ENCODE measurements around the gene RIOX2. TPM values are rescaled to one million over a fixed set of nuclear protein-coding genes. Genes with fewer than 3 reads are reported as not detected.

The RIOX2 gene
- total RNA-seq, 4 donors from 2014 or later, result 19.5 to 24.2 (median 21.7) TPM

GRCh38 chr3:97992547-97993173 lies 20.4 kb upstream of the RIOX2 start:
- Histone ChIP-seq H3K27ac (replicated peaks in 1 of 4) (no peak overlapping the region), H3K27me3 (no peaks in the 10 kb centered on the region), H3K4me1 (peaks cover 0 to 5% (median 0%) of the 10 kb centered on the region in 4 donors), H3K4me3 (no peak overlapping the region), H3K9me3 (no peaks in the 10 kb centered on the region), H3K36me3 (no peaks in the 10 kb centered on the region)
- WGBS, result 93% methylated on average over 2 of the region's 2 CpGs
- TF ChIP-seq, protein P1, sequence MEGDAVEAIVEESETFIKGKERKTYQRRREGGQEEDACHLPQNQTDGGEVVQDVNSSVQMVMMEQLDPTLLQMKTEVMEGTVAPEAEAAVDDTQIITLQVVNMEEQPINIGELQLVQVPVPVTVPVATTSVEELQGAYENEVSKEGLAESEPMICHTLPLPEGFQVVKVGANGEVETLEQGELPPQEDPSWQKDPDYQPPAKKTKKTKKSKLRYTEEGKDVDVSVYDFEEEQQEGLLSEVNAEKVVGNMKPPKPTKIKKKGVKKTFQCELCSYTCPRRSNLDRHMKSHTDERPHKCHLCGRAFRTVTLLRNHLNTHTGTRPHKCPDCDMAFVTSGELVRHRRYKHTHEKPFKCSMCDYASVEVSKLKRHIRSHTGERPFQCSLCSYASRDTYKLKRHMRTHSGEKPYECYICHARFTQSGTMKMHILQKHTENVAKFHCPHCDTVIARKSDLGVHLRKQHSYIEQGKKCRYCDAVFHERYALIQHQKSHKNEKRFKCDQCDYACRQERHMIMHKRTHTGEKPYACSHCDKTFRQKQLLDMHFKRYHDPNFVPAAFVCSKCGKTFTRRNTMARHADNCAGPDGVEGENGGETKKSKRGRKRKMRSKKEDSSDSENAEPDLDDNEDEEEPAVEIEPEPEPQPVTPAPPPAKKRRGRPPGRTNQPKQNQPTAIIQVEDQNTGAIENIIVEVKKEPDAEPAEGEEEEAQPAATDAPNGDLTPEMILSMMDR (IDR thresholded peaks at IDR 0.05), result no peak
- TF ChIP-seq POLR2AphosphoS5 (IDR thresholded peaks at IDR 0.05) (no peak), EP300 (IDR thresholded peaks at IDR 0.05) (no peak), POLR2A (IDR thresholded peaks at IDR 0.05; ENCODE audit: low read depth) (no peak)
- intact Hi-C loops (cut with DNase I), result no loop called here
- DNase-seq (ENCODE audit: extremely low spot score), result no peak

DNA sequence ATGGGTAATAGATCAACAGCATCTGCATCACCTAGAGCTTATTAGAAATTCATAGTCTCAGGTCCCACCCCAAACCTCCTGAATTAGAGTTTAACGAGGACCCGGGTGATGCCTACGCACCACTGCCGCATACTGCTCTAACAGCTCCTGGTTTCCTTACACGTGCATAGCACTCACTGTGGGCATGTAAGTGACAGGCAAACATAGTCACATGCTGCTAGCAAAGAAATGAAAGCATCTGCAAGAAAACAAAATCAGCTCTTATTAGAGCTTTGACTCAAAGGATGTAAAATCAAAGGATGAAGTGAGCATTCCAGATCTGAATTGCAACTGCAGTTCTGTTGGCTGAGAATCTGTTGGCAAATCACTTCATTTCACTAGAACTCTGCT lies 19.1 kb upstream of the RIOX2 start:
- intact Hi-C loops (cut with DNase I), result no loop called here
- H3K27me3 ChIP-seq, result no peaks in the 10 kb centered on the region
- TF ChIP-seq, protein P1 (IDR thresholded peaks at IDR 0.05), result no peak
- TF ChIP-seq POLR2AphosphoS5 (IDR thresholded peaks at IDR 0.05) (no peak), EP300 (IDR thresholded peaks at IDR 0.05) (no peak), POLR2A (IDR thresholded peaks at IDR 0.05; ENCODE audit: low read depth) (no peak)
- H3K36me3 ChIP-seq, result no peaks in the 10 kb centered on the region
- H3K9me3 ChIP-seq, result no peaks in the 10 kb centered on the region
- DNase-seq (ENCODE audit: extremely low spot score), result no peak
- WGBS, result 66% methylated on average over 5 of the region's 5 CpGs
- no peak overlapping the region for H3K4me3 ChIP-seq
- peaks cover 0 to 5% (median 0%) of the 10 kb centered on the region in 4 donors for H3K4me1 ChIP-seq
- no peak overlapping the region for H3K27ac ChIP-seq (replicated peaks in 1 of 4)

GRCh38 chr3:97990624-97991292 lies 18.5 kb upstream of the RIOX2 start:
- DNase-seq (ENCODE audit: extremely low spot score), result no peak
- no peak for TF ChIP-seq POLR2A (IDR thresholded peaks at IDR 0.05; ENCODE audit: low read depth)
- no peak for TF ChIP-seq EP300 (IDR thresholded peaks at IDR 0.05)
- TF ChIP-seq, protein P1 (IDR thresholded peaks at IDR 0.05), result no peak
- TF ChIP-seq POLR2AphosphoS5 (IDR thresholded peaks at IDR 0.05), result no peak
- Histone ChIP-seq H3K27me3 (no peaks in the 10 kb centered on the region), H3K27ac (replicated peaks in 1 of 4) (no peak overlapping the region), H3K9me3 (no peaks in the 10 kb centered on the region), H3K4me1 (peaks cover 0 to 5% (median 0%) of the 10 kb centered on the region in 4 donors), H3K36me3 (no peaks in the 10 kb centered on the region), H3K4me3 (no peak overlapping the region)
- 41% methylated on average over 2 of the region's 2 CpGs for WGBS
- intact Hi-C loops (cut with DNase I), result no loop called here

GRCh38 chr3:97988784-97989568 lies 16.7 kb upstream of the RIOX2 start:
- TF ChIP-seq EP300 (IDR thresholded peaks at IDR 0.05), result no peak
- no peak for TF ChIP-seq POLR2A (IDR thresholded peaks at IDR 0.05; ENCODE audit: low read depth)
- TF ChIP-seq POLR2AphosphoS5 (IDR thresholded peaks at IDR 0.05), result no peak
- TF ChIP-seq, protein P1 (IDR thresholded peaks at IDR 0.05), result no peak
- H3K36me3 ChIP-seq, result no peaks in the 10 kb centered on the region
- no peak overlapping the region for H3K27ac ChIP-seq (replicated peaks in 1 of 4)
- 97% methylated on average over 3 of the region's 3 CpGs for WGBS
- H3K27me3 ChIP-seq, result no peaks in the 10 kb centered on the region
- no peak for DNase-seq (ENCODE audit: extremely low spot score)
- no peak overlapping the region for H3K4me3 ChIP-seq
- H3K4me1 ChIP-seq, result peaks cover 0 to 7% (median 3%) of the 10 kb centered on the region in 4 donors
- no peaks in the 10 kb centered on the region for H3K9me3 ChIP-seq
- intact Hi-C loops (cut with DNase I), result no loop called here

Measured in esophagus muscularis mucosa (tissue), 4 donors.